A549 treated with CORT108297 at 1 μM for 4 hours (cell line): ENCODE measurements around the gene ZNF280A. TPM values are rescaled to one million over a fixed set of nuclear protein-coding genes. Genes with fewer than 3 reads are reported as not detected.

Experiments used
- total RNA-seq: library from RNA; stranded (reverse); fragments of 200-300 nt; extraction: Qiagen RNA extraction; gene quantifications from 5 replicates; pipeline ENCODE4 v1.2.3, GENCODE V29; 2022

The ZNF280A gene
- 2.6 to 3.7 TPM (median 3.2 TPM) in 5 replicates for total RNA-seq

GRCh38 chr22:22520020-22520656 is at the start of gene ZNF280A:
Gene ZNF280A, minus strand, starts transcription at chr22:22520270. Its CDS starts 4,640 bp downstream, at chr22:22515630.

GRCh38 chr22:22558972-22559603 is 39.0 kb upstream of the ZNF280A start, which contains the start of gene PRAME:
Gene PRAME, minus strand, starts transcription at chr22:22559265. Its CDS starts 2,433 bp downstream, at chr22:22556832.

GRCh38 chr22:22508274-22509176 is 11.5 kb downstream of the ZNF280A start, which contains the start of gene ZNF280B:
Gene ZNF280B, minus strand, starts transcription at chr22:22508742. Its CDS starts 19,344 bp downstream, at chr22:22489398.

Other genes with a start within 250 kb of the ZNF280A start
- 1.3 to 1.6 TPM (median 1.5 TPM) in 5 replicates for gene ZNF280B, start 11.5 kb downstream of the ZNF280A start, total RNA-seq
- gene PRAME, start 39.0 kb upstream of the ZNF280A start, total RNA-seq, result 99.6 to 116 TPM (median 112 TPM) in 5 replicates
- not detected in 5 replicates for gene GGTLC2, start 124.3 kb upstream of the ZNF280A start, total RNA-seq